Stimulated activated CD4-positive, alpha-beta T cell treated with anti-CD3 and anti-CD28 coated beads, Interleukin-2, amount 100 ng/mL, for 4 hours (primary cell): Measurements from ENCODE around the gene ARHGAP6.

Experiments
- DNase-seq: peaks from one replicate; pipeline ENCODE4 v3.0.0-alpha.2; 2020; ENCODE audit warnings: low read depth

Gene ARHGAP6, protein sequence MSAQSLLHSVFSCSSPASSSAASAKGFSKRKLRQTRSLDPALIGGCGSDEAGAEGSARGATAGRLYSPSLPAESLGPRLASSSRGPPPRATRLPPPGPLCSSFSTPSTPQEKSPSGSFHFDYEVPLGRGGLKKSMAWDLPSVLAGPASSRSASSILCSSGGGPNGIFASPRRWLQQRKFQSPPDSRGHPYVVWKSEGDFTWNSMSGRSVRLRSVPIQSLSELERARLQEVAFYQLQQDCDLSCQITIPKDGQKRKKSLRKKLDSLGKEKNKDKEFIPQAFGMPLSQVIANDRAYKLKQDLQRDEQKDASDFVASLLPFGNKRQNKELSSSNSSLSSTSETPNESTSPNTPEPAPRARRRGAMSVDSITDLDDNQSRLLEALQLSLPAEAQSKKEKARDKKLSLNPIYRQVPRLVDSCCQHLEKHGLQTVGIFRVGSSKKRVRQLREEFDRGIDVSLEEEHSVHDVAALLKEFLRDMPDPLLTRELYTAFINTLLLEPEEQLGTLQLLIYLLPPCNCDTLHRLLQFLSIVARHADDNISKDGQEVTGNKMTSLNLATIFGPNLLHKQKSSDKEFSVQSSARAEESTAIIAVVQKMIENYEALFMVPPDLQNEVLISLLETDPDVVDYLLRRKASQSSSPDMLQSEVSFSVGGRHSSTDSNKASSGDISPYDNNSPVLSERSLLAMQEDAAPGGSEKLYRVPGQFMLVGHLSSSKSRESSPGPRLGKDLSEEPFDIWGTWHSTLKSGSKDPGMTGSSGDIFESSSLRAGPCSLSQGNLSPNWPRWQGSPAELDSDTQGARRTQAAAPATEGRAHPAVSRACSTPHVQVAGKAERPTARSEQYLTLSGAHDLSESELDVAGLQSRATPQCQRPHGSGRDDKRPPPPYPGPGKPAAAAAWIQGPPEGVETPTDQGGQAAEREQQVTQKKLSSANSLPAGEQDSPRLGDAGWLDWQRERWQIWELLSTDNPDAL (N-terminal part only)

DNA sequence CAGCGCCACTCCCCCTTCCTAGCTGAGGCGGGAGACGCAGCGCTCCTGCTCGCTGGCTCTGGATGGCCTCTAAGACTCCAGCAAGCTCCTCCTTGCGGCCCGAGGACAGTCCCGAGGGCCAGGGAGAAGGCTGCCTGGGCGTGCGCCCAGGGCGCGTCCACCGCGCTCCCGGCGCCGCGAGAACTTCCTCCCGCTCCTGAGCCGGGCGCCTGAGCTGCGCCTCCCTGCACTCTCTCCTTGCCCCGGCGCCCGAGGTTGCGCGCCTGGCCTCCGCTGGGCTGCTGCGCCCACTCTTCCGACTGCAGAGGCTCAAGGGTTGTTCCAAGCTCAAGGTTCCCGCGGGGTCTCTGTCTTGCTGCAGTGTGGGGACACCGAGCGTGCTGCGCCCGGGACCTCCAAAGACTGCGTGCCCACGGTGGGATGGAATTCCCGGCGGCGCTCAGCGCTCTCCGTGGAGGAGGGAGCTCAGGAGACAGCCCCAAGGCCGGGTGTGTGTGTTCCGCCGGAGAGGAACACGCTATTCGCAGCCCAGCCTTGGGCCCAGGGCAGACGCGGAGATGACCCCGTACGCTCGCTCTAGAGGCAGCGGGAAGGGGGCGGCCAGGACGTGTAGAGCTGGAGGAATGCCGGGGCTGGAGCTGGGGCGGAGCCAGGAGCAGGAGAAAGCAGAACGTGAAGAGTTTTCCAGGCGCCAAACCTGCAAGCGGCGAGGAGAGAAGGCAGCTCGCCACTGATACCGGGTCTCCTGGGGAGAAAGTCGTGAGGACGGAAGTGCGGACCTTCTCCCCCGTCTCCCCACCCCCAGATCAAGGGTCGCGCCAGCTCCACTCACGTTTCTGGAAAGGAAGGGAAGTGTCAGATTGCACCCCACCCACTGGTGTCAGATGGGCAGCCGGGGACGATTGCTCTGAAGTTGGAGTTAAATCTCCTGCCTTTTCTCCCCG, at the start of gene ARHGAP6:
TSS of gene ARHGAP6 (minus strand) at position 753 of the 944 bp plus-strand sequence. CDS start 1,092 bp downstream, outside the sequence.
- DNase-seq = no peak

DNA sequence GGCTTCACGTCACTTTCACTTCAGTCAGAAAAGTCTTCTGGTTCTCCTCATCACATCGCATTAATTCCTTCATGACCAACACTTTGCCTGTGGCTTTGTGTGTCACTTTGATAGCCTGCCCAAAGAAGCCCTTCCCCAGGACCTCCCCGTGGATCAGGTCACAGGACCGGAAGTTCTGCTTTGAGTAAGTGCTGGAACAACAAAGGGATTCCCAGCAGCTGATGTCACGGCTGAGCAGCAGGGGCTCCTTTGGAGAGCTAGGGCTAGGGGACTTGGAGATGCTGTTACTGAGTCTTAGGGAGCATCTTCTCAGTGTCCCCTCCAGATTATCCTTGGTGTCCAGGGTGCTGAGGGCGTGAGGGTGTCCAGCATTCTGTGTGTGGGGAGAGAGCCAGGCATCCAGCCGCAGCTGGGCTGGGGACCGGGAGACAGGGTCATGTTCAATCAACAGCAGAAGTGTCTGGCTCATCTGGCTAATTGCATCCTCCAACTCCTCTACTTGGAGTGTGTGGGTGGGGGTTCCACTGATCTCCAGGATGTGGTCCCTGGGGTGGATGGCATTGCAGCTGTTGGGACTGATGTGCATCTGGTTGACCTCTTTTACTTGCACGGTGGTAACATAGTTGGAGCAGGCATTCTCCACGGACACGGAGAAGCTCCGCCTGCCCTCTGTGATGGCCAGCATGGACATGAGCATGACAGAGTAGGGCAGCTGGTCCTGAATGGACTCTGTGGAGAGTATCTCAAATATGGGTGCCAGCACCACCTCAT, 39.2 kb upstream of the ARHGAP6 start:
- no peak for DNase-seq

DNA sequence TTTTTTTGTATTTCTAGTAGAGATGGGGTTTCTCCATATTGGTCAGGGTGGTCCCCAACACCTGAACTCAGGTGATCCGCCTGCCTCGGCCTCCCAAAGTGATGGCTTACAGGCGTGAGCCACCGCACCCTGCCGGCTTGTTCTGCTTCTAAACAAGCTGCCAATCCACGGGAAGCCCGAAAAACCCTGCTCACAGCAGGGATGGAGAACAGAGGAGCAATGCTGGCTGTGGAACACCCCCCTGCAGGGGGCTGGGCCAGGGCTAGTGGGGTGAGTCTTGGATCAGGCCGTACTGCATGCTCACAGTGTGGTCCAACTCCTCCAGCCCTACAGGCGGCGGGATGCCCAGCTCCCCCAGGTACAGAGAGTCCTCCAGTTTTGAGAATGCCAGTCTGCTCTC, 38.1 kb upstream of the ARHGAP6 start:
- no peak for DNase-seq

DNA sequence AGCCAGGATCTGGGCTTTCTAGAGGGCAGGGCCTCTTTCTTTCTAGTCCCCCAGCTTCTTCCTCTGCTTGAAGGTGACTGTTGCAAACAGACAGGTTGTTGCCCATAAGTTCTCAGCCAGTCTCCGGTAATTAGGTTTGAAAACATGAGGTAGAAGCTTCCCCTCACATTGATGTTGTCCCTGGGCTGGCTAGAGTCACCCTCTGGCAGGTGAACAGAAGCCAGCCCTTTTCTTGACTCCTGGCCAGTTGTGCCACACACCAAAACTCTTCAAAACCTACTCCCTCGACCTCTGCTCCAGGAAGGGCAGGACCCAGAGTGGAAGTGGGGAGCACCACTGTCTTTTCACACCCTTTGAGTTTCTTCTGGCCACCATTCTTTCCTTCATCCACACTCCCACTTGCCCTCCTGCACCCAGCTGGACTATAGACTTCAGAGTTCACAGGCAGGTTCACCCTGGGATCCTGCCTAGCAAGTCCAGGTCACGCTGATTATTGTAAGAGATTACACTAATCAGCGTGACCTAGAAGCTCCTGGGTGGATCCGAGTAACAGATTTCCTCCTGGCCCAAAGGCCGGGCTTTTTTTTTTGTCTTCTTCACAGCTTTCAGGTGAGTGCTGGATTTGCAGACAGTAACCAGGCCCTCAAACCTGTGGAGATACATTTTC, 37.4 kb upstream of the ARHGAP6 start:
- no peak for DNase-seq

DNA sequence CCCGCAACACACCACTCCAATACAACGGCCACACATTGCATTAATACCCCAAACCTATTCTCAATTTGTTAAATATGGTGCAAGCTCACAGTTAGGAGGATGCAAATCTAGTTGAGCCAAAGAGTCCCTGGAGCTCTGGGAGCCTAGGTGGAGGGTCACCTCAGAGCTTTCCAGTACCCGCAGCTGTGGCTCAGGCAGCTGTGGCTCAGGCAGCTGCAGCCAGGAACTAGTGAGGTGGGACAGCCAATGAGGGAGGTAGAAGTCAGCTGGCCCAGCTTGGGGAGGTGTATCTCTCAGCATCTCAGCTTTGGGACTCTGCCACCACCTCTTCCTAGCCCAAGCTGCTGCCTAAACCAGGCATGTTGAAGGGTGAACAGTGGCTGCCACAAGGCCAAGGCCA, 36.7 kb upstream of the ARHGAP6 start:
- DNase-seq = no peak

DNA sequence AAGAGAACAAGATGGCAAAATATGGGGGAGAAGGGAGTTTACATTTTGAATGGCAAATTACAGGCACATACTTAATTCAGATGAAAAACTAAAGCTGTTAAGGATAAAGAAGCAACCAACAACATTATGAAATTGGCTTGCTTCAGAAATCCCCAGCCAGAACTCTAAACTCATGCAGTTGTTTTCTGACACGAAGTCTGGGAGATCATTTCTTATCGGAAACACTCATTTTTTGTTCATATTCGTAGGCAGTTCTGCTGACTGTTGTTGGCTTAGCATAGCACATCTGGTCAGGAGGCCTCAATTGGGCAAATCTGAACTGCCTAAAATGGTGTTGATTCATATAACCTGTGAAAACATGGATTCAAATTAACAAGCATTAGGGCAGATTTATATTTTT, 33.0 kb upstream of the ARHGAP6 start:
- DNase-seq = no peak

DNA sequence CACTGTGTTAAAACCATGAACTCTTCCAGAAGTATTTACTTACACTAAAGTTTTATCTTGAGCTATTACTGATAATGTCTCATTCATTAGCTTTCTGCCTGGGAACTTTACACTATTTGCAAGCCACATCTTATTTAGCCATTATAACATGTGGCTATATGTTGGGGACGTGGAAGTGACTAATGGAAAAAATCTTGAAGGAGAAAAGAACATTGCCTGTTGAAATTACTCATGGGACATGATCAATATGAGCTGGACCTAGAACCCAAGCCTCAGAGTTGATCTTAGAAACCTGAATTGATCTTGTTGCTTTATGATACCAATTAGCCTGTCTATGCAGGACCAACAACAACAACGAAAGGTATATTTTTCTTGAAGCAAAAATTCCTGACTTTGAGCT, 22.5 kb upstream of the ARHGAP6 start:
- DNase-seq = no peak

DNA sequence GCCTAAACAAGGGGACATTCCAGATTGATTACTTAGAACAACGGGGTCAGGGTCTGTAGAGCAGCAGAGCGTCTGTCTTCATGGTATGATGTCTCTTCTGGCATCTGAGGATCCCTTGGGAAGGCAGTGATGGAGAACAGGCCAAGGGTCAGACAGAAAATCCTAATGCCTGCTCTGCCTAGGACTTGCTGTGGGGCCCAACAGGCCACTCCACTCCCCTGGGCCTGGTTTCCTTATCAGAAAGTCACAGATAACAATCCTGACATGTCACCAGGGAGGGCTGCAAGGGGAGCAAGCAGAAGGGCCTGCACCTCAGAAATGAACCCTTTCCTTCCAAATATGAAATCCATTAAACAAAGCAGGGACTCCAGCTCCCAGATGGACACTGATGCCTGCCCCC, 21.4 kb upstream of the ARHGAP6 start:
- DNase-seq = no peak

DNA sequence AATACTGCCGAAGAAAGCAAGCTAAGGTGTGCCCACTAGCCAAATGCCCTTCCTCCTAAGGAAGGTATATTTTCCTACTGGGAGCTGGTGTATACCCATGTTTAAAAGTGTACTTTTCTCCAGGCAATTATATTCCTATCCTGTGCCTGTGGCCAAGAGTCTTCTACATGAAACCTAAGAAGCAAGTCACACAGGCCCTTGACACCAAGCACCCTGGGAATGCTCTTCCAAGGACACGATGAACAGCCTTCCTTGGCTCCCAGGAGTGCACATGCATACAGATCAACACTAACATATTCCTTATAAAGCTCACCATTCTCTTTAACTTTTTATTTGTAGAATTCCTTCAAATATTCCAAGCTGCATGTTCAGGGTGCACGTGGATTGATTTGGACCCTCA, 17.3 kb upstream of the ARHGAP6 start:
- DNase-seq = no peak

DNA sequence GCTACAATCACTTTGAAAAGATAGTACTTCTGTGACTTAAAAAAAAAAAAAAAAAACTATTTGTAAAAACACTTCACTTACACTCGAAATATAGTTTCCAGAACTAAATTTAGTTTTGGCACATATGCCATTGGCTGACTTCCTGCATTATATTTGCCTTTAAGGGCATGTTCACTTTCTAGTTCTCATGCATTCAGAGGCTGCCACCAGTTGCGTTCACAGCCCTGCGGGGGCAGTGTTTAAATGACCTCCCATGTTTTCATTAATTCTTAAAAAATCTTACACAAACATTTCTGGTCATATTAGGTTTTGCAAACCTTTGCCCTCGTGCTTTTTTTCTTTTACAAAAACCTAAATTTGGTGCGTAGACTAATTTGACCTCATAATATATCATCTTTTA, 12.4 kb upstream of the ARHGAP6 start:
- no peak for DNase-seq

DNA sequence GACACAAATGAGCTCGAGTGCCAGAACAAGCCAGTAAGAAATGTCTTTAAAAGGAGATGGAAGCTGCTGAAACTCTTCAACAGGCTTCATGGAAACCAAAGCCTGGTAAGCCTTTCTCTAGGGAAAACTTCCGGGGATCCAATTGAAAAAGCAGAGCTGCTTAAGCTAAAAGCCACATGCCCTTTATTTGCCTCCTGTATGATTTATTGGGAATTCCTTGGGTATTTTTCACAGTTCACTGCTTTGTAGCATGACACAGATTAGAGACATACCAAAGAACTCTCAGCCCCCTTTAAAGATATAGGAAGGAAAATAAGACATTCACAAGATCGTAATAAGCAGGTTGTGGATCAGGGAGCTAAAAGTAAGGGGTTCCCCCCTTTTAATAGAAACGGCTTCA, 6.5 kb upstream of the ARHGAP6 start:
- no peak for DNase-seq

DNA sequence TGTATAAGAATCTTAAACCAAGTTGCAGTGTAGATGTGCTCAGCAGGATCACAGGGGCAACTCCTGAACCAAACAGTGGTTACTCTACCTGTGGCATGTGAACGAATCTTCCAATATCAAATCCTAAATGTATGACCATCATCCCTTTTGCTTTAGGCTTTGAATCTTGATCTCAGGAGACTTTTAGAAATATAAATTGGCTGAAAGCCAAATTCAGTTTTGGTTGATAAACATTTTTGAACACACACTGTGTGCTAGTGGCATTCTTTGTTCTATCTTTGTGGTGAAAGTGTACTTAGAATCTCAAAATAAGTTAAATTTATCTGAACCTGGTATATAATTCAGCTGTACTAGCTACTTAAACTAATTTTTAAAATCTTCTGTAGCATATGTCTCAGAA, 4.6 kb upstream of the ARHGAP6 start:
- DNase-seq = no peak

DNA sequence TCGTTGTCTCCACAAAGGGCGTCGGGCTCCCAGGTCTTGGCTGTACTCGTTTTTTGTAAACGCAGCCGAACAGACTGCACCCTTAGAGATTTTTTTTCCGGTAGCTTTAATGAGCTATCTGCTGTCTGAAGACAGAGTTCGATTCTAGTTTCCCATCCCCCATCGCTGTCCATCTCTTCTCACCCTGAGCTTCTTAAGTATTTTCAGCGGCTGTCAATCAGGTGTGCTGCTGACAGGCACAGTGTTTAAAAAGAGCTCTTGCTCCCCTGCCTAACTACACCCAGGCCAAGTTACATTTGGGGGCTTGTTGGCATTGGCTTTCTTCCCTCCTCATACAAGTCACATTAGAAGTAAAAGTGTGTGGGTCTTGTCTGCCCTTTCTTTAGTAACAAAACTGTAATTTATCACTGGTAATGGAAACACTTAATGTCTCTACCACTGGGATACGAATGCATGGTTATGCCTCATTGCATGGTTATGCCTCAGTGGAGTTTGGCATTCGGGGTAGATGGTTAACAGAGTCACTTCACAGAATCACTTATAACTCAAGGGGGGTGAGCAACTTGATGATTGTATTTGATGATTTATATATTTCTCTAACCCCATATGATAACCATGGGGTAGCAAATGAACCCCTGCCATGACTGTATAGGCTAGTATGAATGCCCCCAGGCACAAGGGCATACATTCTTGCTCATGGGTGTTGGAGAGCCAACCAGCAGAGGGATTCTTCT, 1.4 kb upstream of the ARHGAP6 start:
- DNase-seq = no peak

DNA sequence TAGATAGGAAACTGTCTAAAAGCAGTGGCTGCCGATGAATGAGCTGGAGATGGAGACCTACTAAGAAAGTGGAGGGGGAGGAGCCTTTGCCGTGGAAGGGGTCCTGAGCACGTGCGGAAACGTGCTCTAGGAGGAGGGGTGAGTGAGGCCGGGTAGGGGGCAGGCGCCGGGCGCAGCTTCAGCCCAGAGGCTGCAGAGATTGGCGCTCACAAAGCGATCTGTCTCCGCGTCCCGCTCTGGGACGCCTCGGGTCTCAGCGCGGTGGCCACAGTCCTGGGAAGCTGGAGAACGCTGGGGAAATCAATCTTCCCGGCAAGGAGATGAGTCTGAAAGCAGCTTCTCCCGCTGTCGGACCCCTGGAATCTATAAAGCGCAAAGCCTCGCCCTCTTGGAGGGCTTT, 444 bp upstream of the ARHGAP6 start:
- no peak for DNase-seq

DNA sequence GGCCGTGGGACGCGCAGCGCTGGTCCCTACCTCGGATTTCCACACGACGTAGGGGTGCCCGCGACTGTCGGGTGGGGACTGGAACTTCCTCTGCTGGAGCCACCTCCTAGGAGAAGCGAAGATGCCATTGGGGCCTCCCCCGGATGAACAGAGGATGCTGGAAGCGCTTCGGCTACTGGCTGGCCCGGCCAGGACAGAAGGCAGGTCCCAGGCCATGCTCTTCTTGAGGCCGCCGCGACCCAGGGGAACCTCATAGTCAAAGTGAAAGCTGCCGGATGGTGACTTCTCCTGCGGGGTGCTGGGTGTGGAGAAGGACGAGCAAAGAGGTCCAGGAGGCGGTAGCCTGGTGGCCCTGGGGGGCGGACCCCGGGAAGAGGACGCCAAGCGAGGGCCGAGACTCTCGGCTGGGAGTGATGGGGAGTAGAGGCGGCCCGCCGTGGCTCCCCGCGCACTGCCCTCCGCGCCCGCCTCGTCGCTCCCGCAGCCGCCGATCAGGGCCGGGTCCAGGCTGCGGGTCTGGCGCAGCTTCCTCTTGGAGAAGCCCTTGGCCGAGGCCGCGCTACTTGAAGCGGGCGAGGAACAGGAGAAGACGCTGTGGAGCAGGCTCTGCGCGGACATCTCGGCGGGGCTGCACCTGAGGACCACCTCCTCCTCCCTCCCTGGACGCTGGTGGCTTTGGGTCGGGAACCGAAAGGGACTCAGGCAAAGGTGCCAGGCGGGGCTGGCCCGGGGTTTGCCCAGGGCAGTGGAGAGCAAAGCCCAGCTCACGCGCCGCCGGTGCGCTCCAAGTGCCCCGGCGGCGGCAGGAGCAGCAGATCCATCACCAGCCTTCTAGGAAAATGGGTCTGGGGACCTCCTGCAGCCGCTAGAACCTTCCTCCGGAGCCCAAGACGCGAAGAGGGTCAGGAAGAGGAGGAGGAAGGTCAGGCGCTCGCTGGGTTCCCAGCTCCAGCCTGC, 1.2 kb downstream of the ARHGAP6 start:
- no peak for DNase-seq

DNA sequence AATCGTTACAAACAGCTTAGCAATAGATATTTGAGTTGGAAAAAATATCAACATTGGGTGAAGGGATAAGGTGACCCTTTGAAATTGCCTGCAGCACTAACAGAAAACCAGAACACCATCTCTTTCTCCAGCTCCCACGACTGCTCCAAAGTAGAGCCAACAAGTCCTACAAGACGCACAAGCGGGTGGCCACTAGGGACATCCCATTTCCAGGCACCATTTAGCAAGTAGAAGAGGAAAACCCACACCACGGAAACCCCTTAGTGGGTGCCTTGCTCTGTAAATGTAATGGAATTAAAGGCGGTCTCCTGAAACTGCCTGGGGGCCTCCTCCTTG, 1.9 kb downstream of the ARHGAP6 start:
- DNase-seq = no peak

DNA sequence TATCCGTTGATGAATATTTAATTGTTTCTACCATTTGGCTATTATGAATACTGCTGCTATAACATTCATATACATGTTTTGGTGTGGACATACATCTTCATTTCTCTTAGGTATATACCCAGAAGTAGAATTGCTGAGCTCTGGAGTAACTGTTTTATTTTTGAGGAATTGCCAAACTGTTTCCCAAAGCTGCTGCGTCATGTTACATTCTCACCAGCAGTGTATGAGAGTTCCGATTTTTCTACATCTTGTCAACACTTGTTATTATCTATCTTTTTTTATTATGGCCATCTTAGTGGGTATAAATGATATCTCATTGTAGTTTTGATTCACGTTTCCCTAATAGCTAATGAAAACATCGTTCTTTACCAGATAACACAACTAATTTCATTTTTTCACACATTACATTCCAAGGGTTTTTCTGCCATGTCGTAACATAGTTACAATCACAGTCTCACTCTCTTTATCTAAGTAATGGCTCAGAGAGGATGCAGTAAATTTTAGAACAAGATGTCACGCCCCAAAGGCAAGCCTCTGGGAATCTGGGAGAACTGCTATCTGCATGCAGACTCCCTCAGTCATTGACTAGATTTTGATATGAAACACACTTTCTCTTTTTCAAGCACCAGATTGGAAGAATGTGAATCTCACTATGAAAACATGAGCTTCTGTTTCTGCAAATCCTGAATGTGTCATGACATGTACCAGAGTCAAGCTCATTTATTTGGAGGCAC, 10.3 kb downstream of the ARHGAP6 start:
- no peak for DNase-seq
